HG02852 (cell line): Measurements from ENCODE around the gene MFSD8.
"Not testable (repeated sequence)": the region's sequence is repeated elsewhere in the genome, so short reads cannot be mapped to it uniquely, and the experiment has no call there.

Experiments used
- ATAC-seq: cut with Tn5 transposase; IDR thresholded peaks from one replicate; pipeline ENCODE4 v1.9.1; 2021; ENCODE audit warnings: mild to moderate bottlenecking, moderate library complexity; ENCODE audit not compliant: unreplicated experiment

MFSD8 gene

DNA sequence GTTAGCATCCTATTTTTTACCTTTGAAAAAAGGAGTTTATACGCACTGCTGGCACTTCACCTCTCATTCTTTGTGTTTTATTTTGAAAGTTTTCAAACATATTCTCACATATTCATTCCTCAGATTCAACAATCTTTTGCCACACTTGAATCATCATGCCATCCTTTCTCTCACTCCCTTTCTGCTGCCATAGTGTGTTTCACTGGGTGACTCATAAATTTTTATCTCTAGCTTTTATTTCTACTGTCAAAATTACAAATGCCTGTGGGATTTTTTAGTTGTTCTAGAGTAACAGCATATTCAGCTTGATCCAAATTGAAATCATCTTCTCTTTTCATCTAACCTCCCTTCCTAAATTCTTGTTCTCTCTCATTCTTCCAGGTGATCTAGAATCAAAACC lies 28.0 kb downstream of the MFSD8 start:
- ATAC-seq, result no peak

DNA sequence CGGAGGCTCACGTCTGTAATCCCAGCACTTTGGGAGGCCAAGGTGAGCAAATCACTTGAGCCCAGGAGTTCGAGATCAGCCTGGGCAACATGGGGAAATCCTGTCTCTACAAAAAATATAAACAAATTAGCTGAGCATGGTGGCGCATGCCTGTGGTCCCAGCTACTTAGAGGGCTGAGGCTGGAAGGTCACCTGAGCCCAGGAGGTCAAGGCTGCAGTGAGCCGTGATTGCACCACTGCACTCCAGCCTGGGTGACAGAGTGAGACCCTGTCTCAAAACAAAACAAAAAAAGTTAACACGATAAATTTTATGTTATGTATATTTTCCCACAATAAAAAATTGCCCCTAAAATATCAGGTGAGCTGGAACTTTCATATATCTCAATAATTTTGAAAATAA lies 33.1 kb downstream of the MFSD8 start:
- not testable (repeated sequence) for ATAC-seq

DNA sequence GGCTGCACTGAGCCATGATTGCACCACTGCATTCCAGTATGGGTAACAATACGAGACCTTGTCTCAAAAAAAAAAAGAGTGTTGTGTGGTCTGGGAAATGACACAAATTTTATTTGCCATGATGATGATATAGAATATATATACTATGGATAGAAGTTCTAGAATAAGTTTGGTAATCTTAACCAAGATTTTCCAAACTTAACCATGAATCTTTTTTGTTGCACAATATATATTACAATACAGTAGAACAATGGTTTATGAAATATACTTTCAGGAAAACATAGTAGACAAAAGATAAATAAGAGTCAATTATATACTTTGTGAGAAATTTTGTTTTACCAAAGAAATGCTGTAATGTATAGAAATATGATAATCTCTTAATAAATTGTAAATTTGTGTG lies 34.8 kb downstream of the MFSD8 start:
- ATAC-seq, result no peak

DNA sequence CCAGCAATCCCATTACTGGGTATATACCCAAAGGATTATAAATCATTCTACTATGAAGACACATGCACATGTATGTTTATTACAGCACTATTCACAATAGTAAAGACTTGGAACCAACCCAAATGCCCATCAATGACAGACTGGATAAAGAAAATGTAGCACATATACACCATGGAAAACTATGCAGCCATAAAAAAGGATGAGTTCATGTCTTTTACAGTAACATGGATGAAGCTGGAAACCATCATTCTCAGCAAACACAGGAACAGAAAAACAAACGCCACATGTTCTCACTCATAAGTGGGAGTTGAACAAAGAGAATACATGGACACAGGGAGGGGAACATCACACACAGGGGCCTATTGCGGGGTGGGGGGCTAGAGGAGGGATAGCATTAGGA lies 39.3 kb downstream of the MFSD8 start:
- not testable (repeated sequence) for ATAC-seq

DNA sequence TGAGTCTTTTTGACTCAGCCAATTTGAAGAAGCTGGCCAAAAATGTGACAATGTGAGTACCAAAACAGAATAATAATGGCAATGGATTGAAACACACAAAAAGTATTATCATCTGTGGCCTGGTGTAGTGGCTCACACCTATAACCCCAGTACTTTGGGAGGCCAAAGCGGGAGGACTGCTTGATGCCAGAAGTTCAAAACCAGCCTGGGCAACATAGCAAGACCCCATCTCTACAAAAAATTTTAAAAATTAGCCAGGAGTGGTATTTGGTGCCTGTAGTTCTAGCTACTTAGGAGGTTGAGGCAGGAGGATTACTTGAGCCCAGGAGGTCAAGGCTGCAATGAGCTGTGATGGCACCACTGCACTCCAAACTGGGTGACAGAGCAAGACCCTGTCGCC lies 42.7 kb downstream of the MFSD8 start:
- ATAC-seq, result no peak

DNA sequence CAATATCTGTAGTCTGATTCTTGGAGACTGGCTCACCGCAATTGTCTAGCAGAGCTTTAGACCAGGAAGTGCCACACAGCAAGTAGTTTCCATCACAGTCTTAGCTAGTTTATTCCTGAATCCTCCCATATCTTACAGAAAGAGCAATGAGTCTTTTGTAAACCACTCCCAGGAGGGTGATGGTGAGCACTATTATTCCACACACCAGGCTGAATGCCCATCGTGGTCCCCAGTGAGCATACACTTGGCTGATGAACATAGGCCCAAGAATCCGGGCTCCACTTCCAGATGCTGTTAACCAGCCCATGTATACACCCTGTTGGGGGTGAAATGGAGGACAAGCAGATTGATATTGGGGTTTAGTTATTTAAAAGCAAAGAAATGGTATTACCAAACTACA lies 44.5 kb downstream of the MFSD8 start:
- no peak for ATAC-seq

DNA sequence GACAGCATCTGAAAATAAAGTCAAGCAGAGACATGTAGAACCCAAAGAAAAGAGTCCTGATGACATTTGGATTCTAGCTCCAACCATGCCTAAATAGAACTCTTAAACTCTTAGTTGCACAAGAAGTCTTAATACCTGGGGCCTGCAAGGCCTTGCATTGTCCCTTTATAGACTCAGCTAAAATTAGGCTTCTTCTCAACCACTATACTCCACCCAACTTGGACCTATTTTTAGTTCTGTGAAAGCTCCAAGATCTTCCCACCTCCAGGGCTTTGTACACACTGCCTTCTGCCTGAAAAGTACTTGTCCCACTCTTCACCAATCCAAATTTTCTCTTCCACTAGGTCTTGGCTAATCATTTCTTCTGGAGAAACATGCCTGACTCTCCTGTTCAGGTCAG lies 47.8 kb downstream of the MFSD8 start:
- ATAC-seq, result no peak

DNA sequence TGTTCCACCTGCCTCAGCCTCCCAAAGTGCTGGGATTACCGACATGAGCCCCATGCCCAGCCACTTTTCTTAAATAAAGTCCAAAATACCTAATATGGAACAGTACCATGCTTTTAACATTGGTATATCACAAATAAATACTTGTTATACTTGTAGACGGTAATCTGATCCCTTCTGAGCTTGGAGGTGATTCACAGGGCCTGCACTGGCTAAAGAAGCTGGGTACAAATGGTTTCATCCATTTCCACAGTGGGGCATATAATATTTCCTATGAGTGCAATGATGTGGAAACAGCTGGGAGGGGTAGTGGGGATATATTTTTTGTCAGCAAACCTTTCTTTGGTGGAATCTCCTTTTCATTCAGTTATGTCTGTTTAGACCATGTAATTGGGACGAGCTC lies 48.5 kb downstream of the MFSD8 start:
- ATAC-seq, result no peak

DNA sequence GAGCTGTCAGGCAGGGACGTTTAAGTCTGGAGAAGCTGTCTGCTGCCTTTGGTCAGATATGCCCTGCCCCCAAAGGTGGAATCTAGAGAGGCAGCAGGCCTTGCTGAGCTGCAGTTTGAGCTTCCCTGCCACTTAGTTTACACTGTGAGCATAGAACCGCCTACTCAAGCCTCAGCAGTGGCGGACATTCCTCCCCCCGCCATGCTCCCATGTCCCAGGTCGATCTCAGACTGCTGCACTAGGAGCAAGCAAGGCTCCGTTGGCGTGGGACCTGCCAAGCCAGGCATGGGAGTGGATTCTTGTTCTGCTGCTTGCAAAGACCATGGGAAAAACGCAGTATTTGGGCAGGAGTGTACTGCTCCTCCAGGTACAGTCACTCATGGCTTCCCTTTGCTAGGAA lies 59.9 kb downstream of the MFSD8 start:
- ATAC-seq, result no peak

DNA sequence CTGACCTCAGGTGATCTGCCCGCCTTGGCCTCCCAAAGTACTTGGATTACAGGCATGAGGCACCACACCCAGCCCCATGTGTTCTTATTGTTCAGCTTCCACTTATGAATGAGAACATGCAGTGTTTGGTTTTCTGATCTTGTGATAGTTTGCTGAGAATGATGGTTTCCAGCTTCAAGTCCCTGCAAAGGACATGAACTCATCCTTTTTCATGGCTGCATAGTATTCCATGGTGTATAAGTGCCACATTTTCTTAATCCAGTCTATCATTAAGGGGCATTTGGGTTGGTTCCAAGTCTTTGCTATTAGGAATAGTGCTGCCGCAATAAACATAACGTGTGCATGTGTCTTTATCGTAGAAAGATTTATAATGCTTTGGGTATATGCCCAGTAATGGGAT lies 65.3 kb downstream of the MFSD8 start:
- ATAC-seq, result not testable (repeated sequence)

DNA sequence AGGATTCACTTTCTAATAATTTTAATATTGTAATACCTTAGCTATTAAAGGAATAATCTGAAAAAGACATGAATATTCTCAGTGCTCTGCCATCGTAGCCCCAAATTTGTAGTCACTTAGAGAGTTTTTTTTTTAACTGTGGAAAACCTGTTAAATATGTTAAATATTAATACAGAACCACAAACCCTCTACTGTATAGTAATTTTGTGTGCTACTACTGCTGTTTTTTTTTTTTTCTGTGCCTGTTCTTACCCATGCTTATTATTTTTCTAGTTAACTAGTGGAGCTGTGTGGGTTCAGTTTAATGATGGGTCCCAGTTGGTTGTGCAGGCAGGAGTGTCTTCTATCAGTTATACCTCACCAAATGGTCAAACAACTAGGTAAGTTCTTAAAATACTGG lies 68.4 kb downstream of the MFSD8 start:
- no peak for ATAC-seq

DNA sequence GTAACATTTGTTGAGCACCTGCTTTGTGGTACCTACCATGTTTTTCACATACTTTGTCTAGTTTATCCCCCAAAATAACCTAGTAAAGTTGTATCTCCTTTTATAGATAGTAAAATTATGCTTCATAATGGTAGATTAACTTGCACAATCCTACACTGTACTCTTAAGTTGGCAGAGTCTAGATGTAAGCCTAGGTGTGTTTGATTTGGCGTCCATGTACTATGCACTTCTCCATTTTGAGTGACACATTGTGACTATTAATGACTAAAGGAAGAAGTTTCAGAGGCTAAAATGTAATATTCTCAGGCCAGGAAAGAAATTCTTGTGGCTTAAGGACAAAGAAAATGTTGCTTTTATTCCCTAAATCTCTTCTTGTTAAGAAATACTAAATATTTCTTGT lies 68.9 kb downstream of the MFSD8 start:
- no peak for ATAC-seq

DNA sequence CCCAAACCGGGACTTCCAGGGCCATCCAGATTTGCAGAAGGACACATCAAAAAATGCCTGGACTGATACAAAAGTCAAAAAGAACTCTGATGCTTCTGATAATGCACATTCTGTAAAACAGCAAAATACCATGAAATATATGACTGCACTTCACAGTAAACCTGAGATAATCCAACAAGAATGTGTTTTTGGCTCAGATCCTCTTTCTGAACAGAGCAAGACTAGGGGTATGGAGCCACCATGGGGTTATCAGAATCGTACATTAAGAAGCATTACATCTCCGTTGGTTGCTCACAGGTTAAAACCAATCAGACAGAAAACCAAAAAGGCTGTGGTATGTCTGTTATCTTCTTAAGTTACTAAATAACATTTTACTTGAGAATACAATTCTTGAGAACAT lies 75.1 kb downstream of the MFSD8 start:
- no peak for ATAC-seq

DNA sequence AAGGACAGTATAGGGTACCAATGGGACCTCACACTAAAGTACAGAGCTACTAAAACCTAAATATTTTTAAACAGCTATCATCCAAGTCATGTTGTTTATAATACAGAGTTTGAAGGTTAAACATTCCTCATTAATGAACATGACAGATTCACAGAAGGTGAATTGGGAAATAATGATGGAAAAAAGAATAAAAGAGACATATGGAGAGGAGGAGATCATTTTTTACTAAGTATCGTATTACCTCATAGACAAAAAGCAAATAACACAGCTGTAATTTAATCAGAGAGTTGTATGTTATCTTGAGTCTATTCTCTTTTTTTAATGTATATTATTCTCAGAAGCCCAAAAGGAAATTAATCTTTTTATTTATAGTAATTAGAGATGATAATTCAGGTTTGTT lies 76.4 kb downstream of the MFSD8 start:
- no peak for ATAC-seq

DNA sequence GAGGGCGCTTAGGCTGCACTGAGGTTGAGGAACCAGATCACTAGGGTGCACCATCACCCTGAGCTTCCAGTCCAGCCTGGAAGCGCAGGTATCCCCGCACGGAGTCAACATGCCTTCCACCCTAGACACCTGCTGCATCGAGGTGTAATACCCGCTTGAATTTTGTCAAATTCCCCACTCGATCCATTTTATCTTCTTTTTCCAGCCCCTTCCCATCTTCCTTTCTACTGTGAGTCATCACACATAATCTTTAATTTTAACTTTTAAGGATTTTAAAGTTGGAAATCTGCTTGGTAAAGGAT lies 83.5 kb downstream of the MFSD8 start:
- peak; percentile 44 for ATAC-seq

DNA sequence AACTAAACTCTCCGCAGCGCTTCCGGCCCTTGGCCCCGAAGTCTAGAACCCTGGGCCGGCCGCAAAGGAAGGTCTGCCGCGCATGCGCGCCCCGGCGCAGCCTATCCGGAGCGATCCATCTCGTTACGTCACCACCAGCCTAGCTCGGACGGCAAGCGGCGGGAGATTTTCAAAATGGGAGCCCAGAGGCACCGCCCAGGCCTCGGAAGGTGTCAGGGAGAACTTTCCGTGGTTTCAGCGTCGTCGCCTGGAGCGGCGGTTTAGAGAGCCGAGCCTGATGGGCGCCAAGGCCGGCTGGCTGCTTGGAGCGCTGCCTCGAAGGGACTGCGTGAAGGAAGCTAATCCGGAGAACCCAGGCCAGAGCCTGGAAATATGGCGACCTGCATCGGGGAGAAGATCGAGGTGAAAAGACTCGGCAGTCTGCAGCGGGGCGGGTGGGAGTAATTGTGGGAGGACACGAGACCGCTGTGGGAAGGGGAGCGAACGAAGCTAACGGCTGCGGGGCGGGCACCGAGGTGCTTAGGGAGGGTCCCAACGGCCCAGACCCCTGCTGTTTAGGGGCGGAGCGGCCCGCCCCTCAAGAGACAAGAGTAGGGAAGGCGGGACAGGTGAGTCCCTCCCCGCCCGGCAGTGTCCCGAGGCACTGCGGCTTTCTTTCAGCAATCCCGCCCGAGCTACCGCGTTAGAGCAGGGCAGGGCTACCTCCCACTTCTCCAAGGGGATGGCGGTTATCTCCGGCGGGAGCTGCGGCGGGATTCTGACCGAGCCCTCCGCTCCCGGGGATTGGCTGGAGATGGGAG lies 84.0 kb downstream of the MFSD8 start, which contains the start of gene PLK4:
PLK4 (plus strand) TSS at position 131 of the 800 bp plus-strand sequence; CDS start at position 373, 242 bp downstream.
- peak; percentile 85 for ATAC-seq

DNA sequence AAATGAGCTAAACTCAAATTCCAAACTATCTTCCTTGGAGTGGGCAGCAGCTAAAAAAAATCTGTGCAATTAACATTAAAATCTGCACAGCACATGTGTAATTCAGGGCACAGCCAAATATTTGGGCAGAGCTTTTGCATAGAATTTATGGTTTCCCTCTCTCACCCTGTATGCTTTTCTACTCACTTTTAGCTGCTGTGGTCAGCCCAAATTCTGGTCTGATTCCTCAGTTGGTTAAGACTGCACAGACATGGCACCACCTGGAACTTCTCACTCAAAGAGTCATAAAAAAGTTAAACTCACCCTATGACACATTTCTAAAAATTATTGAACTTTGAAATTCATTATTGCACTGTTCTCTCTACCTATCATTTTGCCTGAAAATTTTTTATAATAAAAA lies 89.2 kb downstream of the MFSD8 start:
- no peak for ATAC-seq

DNA sequence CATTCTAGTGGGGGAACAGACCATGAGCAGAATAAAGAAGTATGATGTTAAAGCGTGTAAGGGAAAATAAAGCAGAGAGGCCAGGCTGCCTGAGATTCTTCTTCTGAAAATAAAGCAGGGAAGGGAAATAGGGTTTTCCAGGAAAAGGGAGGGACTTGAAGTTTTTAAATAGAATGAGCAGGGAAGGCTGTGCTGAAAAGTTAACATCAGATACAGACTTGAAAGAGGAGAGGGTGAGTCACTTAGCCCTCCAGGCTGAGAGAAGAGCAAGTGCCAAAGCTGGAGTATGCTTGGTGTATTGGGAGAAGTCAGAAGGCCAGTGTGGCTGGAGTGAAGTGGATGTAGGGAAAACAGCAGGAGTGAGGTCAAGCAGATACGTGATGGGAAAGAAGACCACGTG lies 94.3 kb downstream of the MFSD8 start:
- ATAC-seq, result no peak

DNA sequence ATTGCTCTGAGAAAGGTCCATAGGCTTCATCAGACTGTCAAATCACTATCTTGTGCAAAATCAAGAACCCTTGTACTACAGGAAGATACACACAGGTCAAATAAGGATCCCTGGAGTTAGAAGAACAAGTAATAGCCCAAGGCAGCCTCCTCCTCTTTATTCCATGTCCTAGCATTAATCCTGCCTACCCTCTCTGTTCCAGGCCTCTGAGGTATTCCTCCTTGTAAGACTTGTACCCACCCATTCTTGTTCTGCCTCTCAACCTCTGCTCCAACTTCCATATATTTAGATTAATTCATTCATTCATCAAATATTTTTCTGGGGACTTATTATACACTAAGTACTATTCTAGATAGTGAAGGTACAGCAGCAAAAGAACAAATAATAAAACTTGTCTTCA lies 94.7 kb downstream of the MFSD8 start:
- no peak for ATAC-seq

DNA sequence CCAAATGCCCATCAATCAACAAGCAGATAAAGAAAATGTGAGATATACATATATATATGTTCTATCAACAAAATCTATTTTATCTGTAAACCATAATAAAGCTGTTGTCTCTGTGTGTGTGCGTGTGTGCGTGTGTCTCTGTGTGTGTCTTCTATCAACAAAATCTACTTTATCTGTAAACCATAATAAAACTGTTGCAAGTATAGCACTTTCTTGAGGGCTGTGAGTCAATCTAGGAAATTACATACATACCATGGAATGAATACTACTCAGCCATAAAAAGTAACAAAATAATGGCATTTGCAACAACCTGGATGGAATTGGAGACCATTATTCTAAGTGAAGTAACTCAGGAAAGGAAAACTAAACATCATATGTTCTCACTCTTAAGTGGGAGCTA lies 96.8 kb downstream of the MFSD8 start:
- ATAC-seq, result no peak
